Endothelial cell of umbilical vein (primary cell): ENCODE data around the gene RANBP1. TPM values are rescaled to one million over a fixed set of nuclear protein-coding genes. Genes with fewer than 3 reads are reported as not detected.

Experiments
- BruUV-seq: library from RNA; stranded (reverse); fragments of 400-500 nt; replicated peaks from 2 replicates; lab custom pipeline; 2021; lab: Mats Ljungman, UMichigan
- CTCF ChIA-PET: fragments of 300-600, 350-600 bp; sonication (Branson Sonifier 250); formaldehyde crosslinking; loops from one replicate; lab custom pipeline; 2021; ENCODE audit warnings: antibody characterized with exemption, inconsistent platforms; lab: Charles Lee
- POLR2A ChIA-PET: fragments of 300-600, 350-600 bp; sonication (Branson Sonifier 250); formaldehyde crosslinking; loops from one replicate; lab custom pipeline; 2021; ENCODE audit warnings: antibody characterized with exemption, inconsistent platforms; lab: Charles Lee
- DNase-seq: peaks from one replicate; pipeline ENCODE4 v3.0.0-alpha.2; 2011; ENCODE audit warnings: low read depth, low spot score
- FAIRE-seq: peaks from 2 replicates; lab custom pipeline; 2011; peaks lifted over from hg19 to GRCh38; lab: Jason Lieb, UNC
- H2AFZ ChIP-seq: 2 replicates; pipeline ENCODE4 v1.6.0; 2012; ENCODE audit warnings: low read depth, low read length, control low read depth, inconsistent platforms
- H3K27ac ChIP-seq: 2 replicates; pipeline ENCODE4 v1.5.1; 2011; ENCODE audit warnings: low read depth, mild to moderate bottlenecking, control low read depth, low read length, moderate library complexity; ENCODE audit not compliant: insufficient read depth
- H3K27me3 ChIP-seq, 2 experiments: 2 replicates each; pipeline versions ENCODE4 v1.6.0 to v1.6.1; 2011; ENCODE audit warnings: low read length in 2 of 2, mixed read lengths in 1 of 2; ENCODE audit not compliant: control insufficient read depth in 2 of 2, insufficient read depth in 2 of 2
- H3K36me3 ChIP-seq, 2 experiments: 2 replicates in 1 of 2; 3 replicates in 1 of 2; pipeline ENCODE4 v1.5.1; 2011; ENCODE audit warnings: low read length in 2 of 2, mild to moderate bottlenecking in 1 of 2, moderate library complexity in 1 of 2; ENCODE audit not compliant: control insufficient read depth in 2 of 2, insufficient read depth in 2 of 2; ENCODE audit errors: extremely low read depth in 1 of 2
- H3K4me1 ChIP-seq: 3 replicates; pipeline ENCODE4 v1.5.1; 2011; ENCODE audit warnings: mild to moderate bottlenecking, low read length; ENCODE audit not compliant: control insufficient read depth, insufficient read depth; ENCODE audit errors: extremely low read depth
- H3K4me2 ChIP-seq: 2 replicates; pipeline ENCODE4 v1.6.1; 2011; ENCODE audit warnings: low read length, control low read depth, mixed read lengths; ENCODE audit not compliant: insufficient read depth
- H3K4me3 ChIP-seq, 3 experiments: fragments of 200-600 bp in 1 of 3; sonication (generic), shearing (Covaris generic) in 1 of 3; replicated peaks in 1 of 3; 2 replicates each; pipeline ENCODE4 v1.5.1; 2011 to 2016; ENCODE audit warnings: control low read depth in 3 of 3, low read length in 3 of 3, mild to moderate bottlenecking in 2 of 3, inconsistent platforms in 1 of 3, low read depth in 1 of 3, moderate library complexity in 1 of 3; ENCODE audit not compliant: insufficient read depth in 1 of 3
- H3K79me2 ChIP-seq: 2 replicates; pipeline ENCODE4 v1.6.0; 2012; ENCODE audit warnings: low read length, inconsistent platforms; ENCODE audit not compliant: control insufficient read depth, insufficient read depth
- H3K9ac ChIP-seq: replicated peaks from 2 replicates; pipeline ENCODE3; 2011; ENCODE audit warnings: low read length, control low read depth; ENCODE audit not compliant: insufficient read depth; ENCODE audit errors: extremely low read depth
- H3K9me1 ChIP-seq: replicated peaks from 3 replicates; pipeline ENCODE4 v1.6.0; 2011; ENCODE audit warnings: mild to moderate bottlenecking, low read length; ENCODE audit not compliant: control insufficient read depth, insufficient read depth; ENCODE audit errors: extremely low read depth
- H3K9me3 ChIP-seq: replicated peaks from 2 replicates; pipeline ENCODE4 v1.5.1; 2012; ENCODE audit warnings: low read length, inconsistent platforms; ENCODE audit not compliant: control insufficient read depth, insufficient read depth
- H4K20me1 ChIP-seq: replicated peaks from 2 replicates; pipeline ENCODE3; 2011; ENCODE audit warnings: mild to moderate bottlenecking, low read length; ENCODE audit not compliant: control insufficient read depth, insufficient read depth; ENCODE audit errors: extremely low read depth
- CTCF ChIP-seq, 2 donors: IDR thresholded peaks; 1 replicate in 1 of 2; 2 replicates in 1 of 2; pipeline ENCODE4 v1.5.1; 2011; ENCODE audit warnings: low read length in 2 of 2, mild to moderate bottlenecking in 2 of 2, moderate library complexity in 2 of 2, control low read depth in 1 of 2, inconsistent platforms in 1 of 2, low read depth in 1 of 2; ENCODE audit not compliant: insufficient read depth in 1 of 2; ENCODE audit errors: extremely low read depth in 1 of 2
- EZH2 ChIP-seq: IDR thresholded peaks from 2 replicates; pipeline ENCODE4 v1.6.1; 2012; ENCODE audit warnings: borderline replicate concordance, low read depth, mild to moderate bottlenecking, moderate library complexity, low read length, inconsistent platforms; ENCODE audit not compliant: severe bottlenecking
- FOS ChIP-seq: IDR thresholded peaks from 2 replicates; pipeline ENCODE4 v1.6.1; 2011; ENCODE audit warnings: mild to moderate bottlenecking, low read length, moderate library complexity, borderline replicate concordance; ENCODE audit not compliant: insufficient read depth
- GATA2 ChIP-seq: IDR thresholded peaks from 2 replicates; pipeline ENCODE4 v1.7.0; 2011; ENCODE audit warnings: low read depth, mild to moderate bottlenecking, moderate library complexity, mixed read lengths, low read length; ENCODE audit not compliant: insufficient read length, insufficient read depth
- JUN ChIP-seq: IDR thresholded peaks from 2 replicates; pipeline ENCODE4 v1.6.1; 2011; ENCODE audit warnings: borderline replicate concordance, low read depth; ENCODE audit not compliant: insufficient read length, insufficient read depth
- MAX ChIP-seq: IDR thresholded peaks from 2 replicates; pipeline ENCODE4 v1.6.1; 2011; ENCODE audit not compliant: insufficient read depth, insufficient read length
- MYC ChIP-seq: IDR thresholded peaks from one replicate; pipeline ENCODE4 v1.6.1; 2011; ENCODE audit warnings: mild to moderate bottlenecking, low read depth, low read length
- POLR2A ChIP-seq: IDR thresholded peaks from 2 replicates; pipeline ENCODE4 v1.6.1; 2012; ENCODE audit warnings: low read depth, mild to moderate bottlenecking, control low read depth, low read length
- POLR2AphosphoS5 ChIP-seq: IDR thresholded peaks from 2 replicates; pipeline ENCODE4 v1.6.1; 2012; ENCODE audit warnings: low read depth, mild to moderate bottlenecking, control low read depth, low read length, moderate library complexity; ENCODE audit not compliant: insufficient read depth
- dilution Hi-C: fragments of 300-500 bp; cut with MboI; formaldehyde crosslinking; loops from one replicate; pipeline ENCODE4 v1.15.0; 2019; ENCODE audit warnings: low sequenced_read_pairs; ENCODE audit not compliant: extremely low pct_ligation_motif_present
- intact Hi-C: fragments of 100-400 bp; cut with micrococcal nuclease; formaldehyde crosslinking; loops from one replicate; pipeline ENCODE4 v1.10.0; 2022
- polyA plus RNA-seq, 4 experiments: library from polyadenylated mRNA; depleted of rRNA in 3 of 4; stranded (reverse) in 3 of 4; unstranded in 1 of 4; fragments of >200 nt; gene quantifications; 2 replicates each; pipeline versions ENCODE4 v1.2.1 to v1.2.3, GENCODE V29; 2011 to 2012; ENCODE audit warnings: missing spikeins in 1 of 4
- total RNA-seq: library from RNA; stranded (reverse); gene quantifications from 2 replicates; pipeline ENCODE4 v1.2.3, GENCODE V29; 2021

The RANBP1 gene
- total and polyA plus RNA-seq, 2 donors (not counting 3 experiments of a cell fraction or from before 2014, with no cell fraction given), result 228 to 247 TPM

GRCh38 chr22:20068640-20069039, 47.3 kb upstream of the RANBP1 start:
- no peak overlapping the region for H3K27ac ChIP-seq
- no peaks in the 10 kb centered on the region for H3K9me1 ChIP-seq
- no peak overlapping the region for H3K4me3 ChIP-seq
- no peak overlapping the region for H3K4me2 ChIP-seq
- H3K27me3 ChIP-seq, result no peaks in the 10 kb centered on the region
- H3K9ac ChIP-seq, result no peak overlapping the region
- POLR2A ChIA-PET, result interaction anchor here (0.6 kb wide), 1 partner anchor 29 kb away, joined by 3 read pairs; no protein-coding TSS in a partner anchor
- H3K4me1 ChIP-seq, result no peaks in the 10 kb centered on the region
- CTCF ChIA-PET, result no interaction called here
- intact Hi-C loops, result no loop called here
- H4K20me1 ChIP-seq, result no peaks in the 10 kb centered on the region
- no peak for FAIRE-seq
- TF ChIP-seq MYC (no peak), GATA2 (no peak), FOS (no peak), EZH2 (no peak), MAX (no peak), JUN (no peak), POLR2AphosphoS5 (no peak), CTCF (IDR thresholded peaks at IDR 0.05; ENCODE audit: extremely low read depth in 1 of 2, insufficient read depth in 1 of 2, low read depth in 1 of 2, low read length in 2 of 2) (no peak), POLR2A (no peak)
- dilution Hi-C loops, result no loop called here
- H3K36me3 ChIP-seq, result peaks cover 2 to 8% of the 10 kb centered on the region in 2 experiments
- H3K79me2 ChIP-seq, result no peaks in the 10 kb centered on the region
- no TSS peak for BruUV-seq
- no peaks in the 10 kb centered on the region for H3K9me3 ChIP-seq
- H2AFZ ChIP-seq, result no peak overlapping the region
- no peak for DNase-seq
